Renal cortical epithelial cell (primary cell): ENCODE data around the gene CD300H. TPM values are rescaled to one million over a fixed set of nuclear protein-coding genes. Genes with fewer than 3 reads are reported as not detected.

Experiments
- DNase-seq: peaks from one replicate; pipeline ENCODE4 v3.0.0-alpha.2; 2011; ENCODE audit warnings: low read depth
- total RNA-seq: library from RNA; depleted of rRNA; stranded (reverse); fragments of >200 nt; gene quantifications from 2 replicates; pipeline ENCODE4 v1.2.3, GENCODE V29; 2014

Gene CD300H
- total RNA-seq, 1 donor from 2014 or later = not detected

- DNase-seq = no peak
Measured at GRCh38 chr17:74549343-74549742, 18.0 kb downstream of the CD300H start.

GRCh38 chr17:74547736-74548135 is 19.6 kb downstream of the CD300H start:
- DNase-seq = no peak

GRCh38 chr17:74547264-74547663 is 20.0 kb downstream of the CD300H start:
- no peak for DNase-seq

- DNase-seq = no peak
Measured at GRCh38 chr17:74546586-74546985, 20.7 kb downstream of the CD300H start.

- no peak for DNase-seq
Measured at GRCh38 chr17:74545843-74546230, 21.5 kb downstream of the CD300H start, which contains the start of gene CD300C. CD300C (minus strand) TSS chr17:74546115; CDS start chr17:74545782, 333 bp downstream.

- DNase-seq = no peak
Measured at GRCh38 chr17:74544991-74545842, 22.1 kb downstream of the CD300H start.

GRCh38 chr17:74543891-74544760 is 23.2 kb downstream of the CD300H start:
- DNase-seq = no peak

GRCh38 chr17:74543406-74543805 is 23.9 kb downstream of the CD300H start:
- DNase-seq = no peak

GRCh38 chr17:74542727-74543383 is 24.5 kb downstream of the CD300H start:
- no peak for DNase-seq

- DNase-seq = no peak
Measured at GRCh38 chr17:74542166-74542565, 25.1 kb downstream of the CD300H start.

- no peak for DNase-seq
Measured at GRCh38 chr17:74541176-74542111, 25.9 kb downstream of the CD300H start.

GRCh38 chr17:74539281-74539820 is 28.0 kb downstream of the CD300H start:
- DNase-seq = no peak

GRCh38 chr17:74536890-74537289 is 30.4 kb downstream of the CD300H start:
- DNase-seq = no peak

- DNase-seq = no peak
Measured at GRCh38 chr17:74532115-74532514, 35.2 kb downstream of the CD300H start.

GRCh38 chr17:74531231-74531761 is 36.0 kb downstream of the CD300H start, which contains the start of gene CD300LB:
CD300LB (minus strand) TSS chr17:74531475; CDS start chr17:74531350, 125 bp downstream.
- no peak for DNase-seq

GRCh38 chr17:74530831-74531150 is 36.5 kb downstream of the CD300H start:
- no peak for DNase-seq

- DNase-seq = no peak
Measured at GRCh38 chr17:74529243-74529642, 38.1 kb downstream of the CD300H start.

- no peak for DNase-seq
Measured at GRCh38 chr17:74528491-74529199, 38.7 kb downstream of the CD300H start.

- DNase-seq = no peak
Measured at GRCh38 chr17:74527756-74528155, 39.6 kb downstream of the CD300H start.

GRCh38 chr17:74527081-74527480 is 40.2 kb downstream of the CD300H start:
- no peak for DNase-seq
